Ishikawa (cell line): Measurements from ENCODE around the gene PCCA.

Experiments
- CEBPB ChIP-seq: IDR thresholded peaks from 2 replicates; pipeline ENCODE4 v1.6.1; 2012
- CREB1 ChIP-seq: IDR thresholded peaks from 2 replicates; pipeline ENCODE4 v1.6.1; 2012; ENCODE audit warnings: low read depth

DNA sequence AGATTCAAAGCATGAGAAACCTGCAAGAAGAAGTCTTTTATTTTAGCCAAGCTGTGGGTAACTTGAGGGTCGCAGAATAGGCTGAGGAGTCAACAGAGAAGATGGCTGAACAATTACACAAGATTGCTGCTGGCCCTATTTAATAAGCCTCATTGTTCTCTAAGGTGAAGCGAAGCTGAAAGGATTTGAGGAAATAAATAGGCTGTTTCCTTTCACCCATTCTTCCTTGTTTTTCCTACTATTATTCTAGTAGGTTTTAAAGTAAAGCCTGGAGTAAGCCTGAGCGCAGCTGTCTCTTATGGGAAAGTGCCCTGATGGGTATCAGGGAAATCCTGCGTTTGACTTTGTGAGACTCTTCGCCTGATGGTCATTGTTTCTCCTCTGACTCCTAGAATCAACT is 25.0 kb upstream of the PCCA start:
- TF ChIP-seq CEBPB: no peak
- TF ChIP-seq CREB1: no peak
